Pancreas (tissue), 10 donors: ENCODE data around the gene HAUS3. TPM values are rescaled to one million over a fixed set of nuclear protein-coding genes. Genes with fewer than 3 reads are reported as not detected.

ENCODE experiments used
- ATAC-seq, 4 donors: fragments of 200-7000 bp; cut with Tn5 transposase; one replicate each; pipeline versions ENCODE4 v1.8.0 to v1.9.1; 2020; ENCODE audit warnings: mild to moderate bottlenecking in 4 of 4, moderate library complexity in 4 of 4
- DNase-seq, 6 donors: peaks; one replicate each; pipeline ENCODE4 v3.0.0-alpha.2; 2020
- FAIRE-seq: peaks from 2 replicates; lab custom pipeline; 2012; peaks lifted over from hg19 to GRCh38; lab: Jason Lieb, UNC
- H3K27ac ChIP-seq, 4 donors: fragments of 200-600 bp; sonication (generic); 1 replicate in 3 of 4; 2 replicates in 1 of 4; pipeline versions ENCODE4 v1.5.0 to v1.8.0; 2020
- H3K27me3 ChIP-seq, 4 donors: fragments of 200-600 bp; one replicate each; pipeline ENCODE4 v1.8.0; 2021
- H3K36me3 ChIP-seq, 3 donors: fragments of 200-600 bp; sonication (generic) in 1 of 3; one replicate each; pipeline versions ENCODE4 v1.5.0 to v1.8.0; 2020 to 2021
- H3K4me1 ChIP-seq, 3 donors: fragments of 200-600 bp; one replicate each; pipeline ENCODE4 v1.8.0; 2021
- H3K4me3 ChIP-seq, 4 donors: fragments of 200-600 bp; sonication (generic) in 2 of 4; one replicate each; pipeline versions ENCODE4 v1.5.0 to v1.8.0; 2020 to 2021
- H3K9me3 ChIP-seq, 4 donors: fragments of 200-600 bp; one replicate each; pipeline ENCODE4 v1.8.0; 2021
- CTCF ChIP-seq, 4 donors: fragments of 200-600 bp; sonication (generic) in 3 of 4; IDR thresholded peaks; one replicate each; pipeline versions ENCODE4 v1.5.0 to v1.8.0; 2021; ENCODE audit warnings: antibody characterized with exemption in 4 of 4
- WGBS, 2 donors: extraction: QIAGEN DNeasy Blood & Tissue Kit; methylation state at CpG; one replicate each; pipeline ENCODE4 v1.1.7; 2013; 5-methylcytosine and 5-hydroxymethylcytosine counted together
- intact Hi-C, 3 donors: fragments of 100-400 bp; cut with DNase I; formaldehyde crosslinking; loops; one replicate each; pipeline versions ENCODE4 v1.11.1 to v1.14.2; 2022
- polyA plus RNA-seq, 2 donors: library from polyadenylated mRNA; stranded (reverse); fragments of 200-250 nt; gene quantifications; one replicate each; pipeline ENCODE4 v1.2.3, GENCODE V29; 2013
- total RNA-seq, 6 donors: library from RNA; stranded (reverse); fragmentation: NEBNext Ultra II Directional in 4 of 6; extraction: Animal tissue kit (Norgen Biotek cat#: 25700) in 4 of 6; gene quantifications; one replicate each; pipeline versions ENCODE4 v1.2.1 to v1.2.4, GENCODE V29; 2021 to 2023
- donor health status: healthy with polysubstance abuse.
- donor health status: DM: no; HTN: no; CAD: no; lungs with moderate emphysema.
- donor health status: DM: no; HTN: no; CAD: no.
- donor health status: control.
- donor health status: control.
- donor health status: Bipolar disorder and iron deficiency.
- donor health status: DM: yes; HTN: yes; CAD: no.
- donor health status: DM: no; HTN: no; CAD: no.
- donor health status: DM: no; HTN: no; CAD: no.
- donor health status: DM: yes; HTN: yes; CAD: no.

The HAUS3 gene
- total and polyA plus RNA-seq, 8 donors = 4.1 to 9.6 (median 6.2) TPM

GRCh38 chr4:2269618-2270163 lies 27.8 kb upstream of the HAUS3 start:
- Histone ChIP-seq H3K27ac (no peak overlapping the region), H3K27me3 (no peaks in the 10 kb centered on the region), H3K4me3 (no peak overlapping the region), H3K4me1 (no peaks in the 10 kb centered on the region), H3K36me3 (no peaks in the 10 kb centered on the region), H3K9me3 (no peaks in the 10 kb centered on the region)
- no peak for FAIRE-seq
- DNase-seq = peak in 1 of 6 donors; percentile 46
- WGBS, 2 donors = 83 to 88% methylated on average over 12 of the region's 12 CpGs
- intact Hi-C loops = no loop called here
- ATAC-seq = no peak
- no peak for TF ChIP-seq CTCF (IDR thresholded peaks at IDR 0.05)

GRCh38 chr4:2269206-2269531 lies 27.2 kb upstream of the HAUS3 start:
- no peak overlapping the region for H3K4me3 ChIP-seq

GRCh38 chr4:2268357-2269205 lies 26.7 kb upstream of the HAUS3 start:
- TF ChIP-seq CTCF (IDR thresholded peaks at IDR 0.05) = no peak
- DNase-seq (peak in 1 of 6 donors; percentile 66), FAIRE-seq (no peak), ATAC-seq (no peak)
- Histone ChIP-seq H3K9me3 (no peaks in the 10 kb centered on the region), H3K27ac (no peak overlapping the region), H3K4me3 (no peak overlapping the region), H3K36me3 (no peaks in the 10 kb centered on the region), H3K27me3 (no peaks in the 10 kb centered on the region), H3K4me1 (no peaks in the 10 kb centered on the region)
- 79 to 84% methylated on average over 22 of the region's 22 CpGs for WGBS, 2 donors
- intact Hi-C loops = no loop called here

More at GRCh38 chr4:2269206-2269531, 27.2 kb upstream of the HAUS3 start:
- Histone ChIP-seq H3K27me3 (no peaks in the 10 kb centered on the region), H3K27ac (no peak overlapping the region), H3K9me3 (no peaks in the 10 kb centered on the region), H3K4me1 (no peaks in the 10 kb centered on the region), H3K36me3 (no peaks in the 10 kb centered on the region)
- ATAC-seq = no peak
- no peak for TF ChIP-seq CTCF (IDR thresholded peaks at IDR 0.05)
- intact Hi-C loops = no loop called here
- WGBS, 2 donors = 76 to 89% methylated on average over 6 of the region's 6 CpGs
- FAIRE-seq = no peak
- DNase-seq = peak in 1 of 6 donors; percentile 59

GRCh38 chr4:2267841-2268240 lies 25.9 kb upstream of the HAUS3 start:
- H3K27me3 ChIP-seq = no peaks in the 10 kb centered on the region

More at GRCh38 chr4:2267841-2268240, 25.9 kb upstream of the HAUS3 start:
- intact Hi-C loops = no loop called here
- no peaks in the 10 kb centered on the region for H3K36me3 ChIP-seq
- ATAC-seq (no peak), DNase-seq (peak in 1 of 6 donors; percentile 58), FAIRE-seq (no peak)
- no peaks in the 10 kb centered on the region for H3K9me3 ChIP-seq
- no peak for TF ChIP-seq CTCF (IDR thresholded peaks at IDR 0.05)
- peaks cover 0 to 3% (median 0%) of the 10 kb centered on the region in 3 donors for H3K4me1 ChIP-seq
- no peak overlapping the region for H3K4me3 ChIP-seq
- no peak overlapping the region for H3K27ac ChIP-seq
- 80 to 81% methylated on average over 11 to 12 of the region's 12 CpGs for WGBS, 2 donors
